A549 treated with AZD9567 at 1 μM for 4 hours (cell line): ENCODE data around the gene RNF13. TPM values are rescaled to one million over a fixed set of nuclear protein-coding genes. Genes with fewer than 3 reads are reported as not detected.

Experiments
- total RNA-seq: library from RNA; stranded (reverse); fragments of 200-300 nt; extraction: Qiagen RNA extraction; gene quantifications from 5 replicates; pipeline ENCODE4 v1.2.3, GENCODE V29; 2022; ENCODE audit not compliant: insufficient read depth

Gene RNF13, protein sequence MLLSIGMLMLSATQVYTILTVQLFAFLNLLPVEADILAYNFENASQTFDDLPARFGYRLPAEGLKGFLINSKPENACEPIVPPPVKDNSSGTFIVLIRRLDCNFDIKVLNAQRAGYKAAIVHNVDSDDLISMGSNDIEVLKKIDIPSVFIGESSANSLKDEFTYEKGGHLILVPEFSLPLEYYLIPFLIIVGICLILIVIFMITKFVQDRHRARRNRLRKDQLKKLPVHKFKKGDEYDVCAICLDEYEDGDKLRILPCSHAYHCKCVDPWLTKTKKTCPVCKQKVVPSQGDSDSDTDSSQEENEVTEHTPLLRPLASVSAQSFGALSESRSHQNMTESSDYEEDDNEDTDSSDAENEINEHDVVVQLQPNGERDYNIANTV
- 32.4 to 62.7 TPM (median 40.6 TPM) in 5 replicates for total RNA-seq

GRCh38 chr3:149812606-149813366 lies at the start of gene RNF13:
TSS of gene RNF13 (plus strand) at chr3:149813215. CDS start at chr3:149846027, 32,812 bp downstream.

DNA sequence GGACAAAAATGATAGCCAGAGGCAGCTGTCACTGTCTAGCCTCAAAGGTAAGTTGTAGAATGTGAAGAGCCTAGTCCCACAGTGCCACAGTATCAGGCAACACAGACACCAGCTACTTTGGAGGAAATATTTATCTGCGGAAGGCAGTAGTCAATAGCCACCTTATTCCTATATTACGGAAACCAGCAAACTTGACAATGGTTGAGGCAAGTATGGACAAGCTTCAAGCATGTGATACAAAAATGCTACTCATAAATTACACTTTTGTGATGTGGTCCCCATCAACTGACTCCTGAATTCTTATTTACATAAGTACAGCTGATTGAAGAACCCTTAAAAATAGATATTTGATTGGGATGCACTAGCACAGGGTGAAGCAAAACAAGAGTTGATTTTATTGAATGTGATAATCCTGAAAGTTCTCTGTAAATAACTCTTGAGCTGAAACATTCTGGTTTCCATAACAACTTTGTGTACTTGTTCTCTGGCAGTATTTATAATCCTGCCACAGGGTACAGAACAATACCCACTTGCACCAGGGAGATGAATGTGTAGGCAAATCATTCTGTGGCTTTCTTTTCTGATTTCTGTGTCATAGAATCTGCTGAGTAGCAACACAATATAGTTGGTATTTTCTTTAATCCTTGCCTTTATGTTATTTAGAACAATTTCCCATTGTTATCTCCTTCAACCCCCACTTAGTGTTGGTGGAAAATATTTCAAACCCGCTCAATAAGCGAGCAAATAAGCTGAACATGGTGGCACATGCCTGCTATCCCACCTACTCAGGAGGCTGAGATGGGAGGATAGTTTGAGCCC lies 20.4 kb upstream of the RNF13 start, which contains the start of gene ANKUB1:
Gene ANKUB1 (minus strand): TSS at position 103 of the 819 bp plus-strand sequence. CDS start 188 bp downstream, outside the sequence.

DNA sequence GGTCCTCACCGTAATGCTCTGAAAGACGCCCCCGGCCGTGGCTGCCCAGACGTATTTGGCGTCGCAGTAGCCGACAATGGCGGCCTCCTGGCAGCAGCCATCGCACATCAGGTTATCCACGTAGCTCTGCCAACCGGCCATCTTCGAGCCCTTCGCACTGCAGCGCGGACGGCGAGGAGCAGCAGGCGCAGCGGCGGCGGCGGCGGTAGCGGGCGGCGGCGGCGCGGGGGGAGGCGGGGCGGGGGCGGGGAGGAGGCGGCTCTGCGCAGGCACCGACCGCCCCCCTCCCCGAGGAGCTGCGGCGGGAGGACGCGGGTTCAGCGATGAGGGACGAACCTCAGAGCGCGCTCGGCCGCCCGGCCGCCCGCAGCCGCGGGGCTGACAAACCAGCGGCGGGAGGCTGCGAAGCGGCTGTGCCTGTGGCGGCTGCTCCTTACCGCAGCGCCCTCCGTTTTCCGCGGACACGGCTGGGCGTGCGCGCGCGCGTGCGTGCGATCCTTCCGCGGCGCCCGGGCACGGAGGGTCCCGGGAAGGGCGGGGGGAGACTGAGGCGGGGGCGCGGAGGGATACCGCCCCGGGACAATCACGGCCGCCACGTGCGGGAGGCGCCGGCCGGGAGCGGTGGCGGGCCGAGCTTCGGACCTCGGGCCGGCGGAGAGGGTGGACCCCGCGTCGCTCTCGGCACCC lies 157.8 kb downstream of the RNF13 start, which contains the start of gene PFN2:
Gene PFN2 (minus strand): TSS at position 180 of the 687 bp plus-strand sequence. CDS start 39 bp downstream, at position 141.

Other genes with a start within 250 kb of the RNF13 start
- gene WWTR1, start 155.2 kb upstream of the RNF13 start, total RNA-seq, result 100 to 136 TPM (median 119 TPM) in 5 replicates
- 34.2 to 43.6 TPM (median 36.9 TPM) in 5 replicates for gene COMMD2, start 60.7 kb upstream of the RNF13 start, total RNA-seq
- gene ANKUB1, start 20.7 kb upstream of the RNF13 start, total RNA-seq, result not detected in 5 replicates
- gene PFN2, start 157.7 kb downstream of the RNF13 start, total RNA-seq, result 130 to 203 TPM (median 144 TPM) in 5 replicates